ENCODE measurements around the gene TPRKB.
"Not testable (repeated sequence)": the region's sequence is repeated elsewhere in the genome, so short reads cannot be mapped to it uniquely, and the experiment has no call there.

Gene TPRKB

GRCh38 chr2:73736855-73737779, at the start of gene TPRKB:
TSS of gene TPRKB (minus strand) at chr2:73737345. CDS start at chr2:73734569, 2,776 bp downstream.
- peak; percentile 89 for DNase-seq (ENCODE audit: low read depth)

- not testable (repeated sequence) for DNase-seq (ENCODE audit: low read depth)
Observed at GRCh38 chr2:73783883-73784282, 46.7 kb upstream of the TPRKB start, which contains the start of gene C2orf78. TSS of gene C2orf78 (plus strand) at chr2:73784183. CDS start at chr2:73784310, 127 bp downstream.

GRCh38 chr2:73783402-73783801, 46.3 kb upstream of the TPRKB start:
- DNase-seq (ENCODE audit: low read depth): not testable (repeated sequence)

GRCh38 chr2:73780237-73780582, 43.1 kb upstream of the TPRKB start:
- DNase-seq (ENCODE audit: low read depth): no peak

- DNase-seq (ENCODE audit: low read depth): peak; percentile 89
Observed at GRCh38 chr2:73779467-73780236, 42.5 kb upstream of the TPRKB start, which contains the start of gene DUSP11. TSS of gene DUSP11 (minus strand) at chr2:73780103. CDS start at chr2:73779974, 129 bp downstream.

DNA sequence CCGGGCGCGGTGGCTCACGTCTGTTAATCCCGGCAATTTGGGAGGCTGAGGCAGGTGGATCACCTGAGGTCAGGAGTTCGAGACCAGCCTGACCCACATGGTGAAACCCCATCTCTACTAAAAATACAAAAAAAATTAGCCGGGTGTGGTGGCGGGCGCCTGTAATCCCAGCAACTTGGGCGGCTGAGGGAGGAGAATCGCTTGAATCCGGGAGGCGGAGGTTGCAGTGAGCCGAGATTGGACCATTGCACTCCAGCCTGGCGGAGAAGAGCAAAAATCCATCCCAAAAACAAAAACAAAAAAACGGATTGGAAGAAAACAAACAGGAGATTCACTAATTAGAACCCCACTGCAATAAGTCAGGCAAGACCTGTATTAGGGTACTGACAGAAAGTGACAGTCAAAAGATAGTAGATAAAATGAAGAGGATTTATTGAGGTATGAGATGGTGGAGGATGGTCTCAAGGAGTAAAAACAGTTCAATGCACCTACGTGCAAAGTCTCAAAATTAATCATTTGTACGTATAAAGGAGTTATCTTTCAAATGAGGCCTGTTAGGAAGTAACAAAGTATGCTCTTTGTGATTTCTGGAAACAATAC, 41.8 kb upstream of the TPRKB start:
- not testable (repeated sequence) for DNase-seq (ENCODE audit: low read depth)

GRCh38 chr2:73776869-73777519, 39.8 kb upstream of the TPRKB start:
- no peak for DNase-seq (ENCODE audit: low read depth)

GRCh38 chr2:73776381-73776780, 39.2 kb upstream of the TPRKB start:
- no peak for DNase-seq (ENCODE audit: low read depth)

DNA sequence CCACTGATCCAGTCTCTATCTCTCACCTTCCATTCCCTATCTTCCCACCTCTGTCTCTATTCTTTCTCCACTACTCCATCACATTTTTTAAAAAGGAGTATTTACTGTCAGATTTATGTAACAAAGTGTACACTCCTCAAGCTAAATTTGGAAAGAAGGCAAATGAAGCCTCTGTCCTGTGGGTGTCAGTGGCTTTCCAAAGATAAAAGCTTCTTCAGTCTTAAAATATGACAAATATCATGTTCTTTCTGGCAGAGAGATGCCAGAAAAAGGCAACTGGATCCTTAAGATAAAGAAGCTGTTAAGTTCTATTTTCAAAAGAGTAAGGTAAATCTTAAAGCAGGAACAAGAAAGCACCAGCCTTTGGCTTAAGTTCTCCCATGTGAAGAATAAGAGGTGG, 35.7 kb upstream of the TPRKB start:
- no peak for DNase-seq (ENCODE audit: low read depth)

DNA sequence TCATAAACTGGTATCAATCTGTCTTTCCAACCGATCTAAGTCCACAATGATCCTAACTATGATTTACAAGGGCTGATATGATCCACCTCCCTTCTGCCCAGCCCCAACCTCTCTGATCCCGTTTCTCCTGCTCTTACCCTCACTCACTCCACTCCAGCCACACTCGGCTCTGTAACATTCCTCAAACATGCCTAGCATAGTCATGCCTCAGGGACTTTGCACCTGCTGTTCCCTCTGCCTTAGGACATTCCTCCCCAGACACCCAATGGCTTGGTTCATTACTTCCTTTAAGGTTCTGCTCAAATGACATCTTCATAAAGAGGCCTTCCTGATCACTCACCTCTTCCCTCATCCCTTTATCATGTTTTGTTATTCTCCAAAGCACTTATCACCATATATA, 33.6 kb upstream of the TPRKB start:
- no peak for DNase-seq (ENCODE audit: low read depth)

GRCh38 chr2:73766994-73767393, 29.8 kb upstream of the TPRKB start:
- no peak for DNase-seq (ENCODE audit: low read depth)

- no peak for DNase-seq (ENCODE audit: low read depth)
Observed at GRCh38 chr2:73766349-73766748, 29.2 kb upstream of the TPRKB start.

DNA sequence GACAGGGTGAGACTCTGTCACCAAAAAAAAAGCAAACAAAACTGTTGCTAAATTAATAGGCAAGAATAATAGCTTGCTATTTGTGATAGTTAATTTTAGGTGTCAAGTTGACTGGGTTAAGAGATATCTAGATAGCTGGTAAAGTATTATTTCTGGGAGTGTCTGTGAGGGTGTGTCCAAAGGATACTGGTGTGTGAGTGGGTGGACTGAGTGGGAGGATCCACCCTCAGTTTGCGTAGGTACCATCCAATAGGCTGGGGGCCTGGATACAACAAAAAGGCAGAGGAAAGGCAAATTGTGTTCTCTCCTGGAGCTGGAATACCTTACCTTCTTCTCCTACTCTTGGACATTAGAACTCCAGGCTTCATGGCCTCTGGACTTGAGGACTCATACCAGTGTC, 27.8 kb upstream of the TPRKB start:
- DNase-seq (ENCODE audit: low read depth): no peak

GRCh38 chr2:73762571-73762970, 25.4 kb upstream of the TPRKB start:
- DNase-seq (ENCODE audit: low read depth): no peak

GRCh38 chr2:73759904-73760303, 22.8 kb upstream of the TPRKB start:
- DNase-seq (ENCODE audit: low read depth): no peak

DNA sequence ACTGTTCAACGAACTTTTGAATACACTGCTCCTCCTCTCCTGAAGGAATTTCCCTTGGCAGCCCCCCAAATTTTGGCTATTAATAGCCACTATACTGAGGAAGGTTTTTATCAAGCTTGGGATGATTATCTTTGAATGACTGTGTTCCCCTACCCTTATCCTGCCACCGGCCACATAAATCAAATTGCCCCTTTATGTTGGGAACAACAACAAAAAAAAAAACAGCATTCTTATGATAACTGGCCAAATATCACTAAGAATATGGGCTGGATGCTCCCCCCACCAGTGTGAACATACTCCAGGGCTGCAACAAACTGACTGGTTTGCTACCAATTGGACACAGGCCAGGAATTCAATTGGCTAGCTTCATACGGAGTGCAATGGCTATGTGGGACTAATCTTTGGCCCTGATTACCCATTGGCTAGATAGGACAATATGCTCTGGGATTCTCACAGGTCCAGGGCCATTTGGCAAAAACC, 22.2 kb upstream of the TPRKB start:
- no peak for DNase-seq (ENCODE audit: low read depth)

- not testable (repeated sequence) for DNase-seq (ENCODE audit: low read depth)
Observed at GRCh38 chr2:73754332-73754731, 17.2 kb upstream of the TPRKB start.

DNA sequence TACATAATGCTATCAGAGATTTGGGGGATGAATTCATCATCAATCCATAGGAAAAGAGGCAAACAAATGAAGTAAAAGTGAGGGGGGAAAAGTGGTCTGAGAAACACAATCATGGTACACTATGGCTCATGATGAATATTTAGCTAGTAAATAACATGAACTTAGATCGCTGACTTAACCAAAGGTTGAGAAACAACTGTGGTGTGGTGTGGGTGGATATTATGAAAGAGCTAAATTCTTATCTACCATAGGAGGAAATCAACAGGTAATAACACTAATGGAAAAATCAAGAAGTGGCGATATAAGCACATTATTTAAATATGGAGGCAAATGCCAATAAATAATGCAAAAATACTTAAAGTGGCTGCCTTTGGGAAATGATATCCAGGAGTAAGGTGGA, 12.2 kb upstream of the TPRKB start:
- DNase-seq (ENCODE audit: low read depth): no peak

DNA sequence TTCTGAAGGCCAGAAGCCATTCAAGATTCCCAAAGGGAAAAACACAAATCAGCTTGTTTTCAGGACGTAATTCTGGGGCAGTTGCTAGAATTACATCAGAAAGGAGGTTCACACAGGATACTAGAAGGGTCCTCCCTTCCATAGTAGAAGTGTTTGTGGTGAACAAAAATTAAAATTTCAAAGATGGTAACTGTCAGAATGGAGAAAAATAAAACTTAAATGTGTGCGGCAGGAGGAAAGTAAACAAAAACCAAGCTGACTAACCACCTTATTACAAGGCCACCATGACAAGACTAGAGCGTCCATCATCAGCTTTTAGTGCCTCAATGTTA, 9.7 kb upstream of the TPRKB start:
- no peak for DNase-seq (ENCODE audit: low read depth)

GRCh38 chr2:73746015-73746876, 9.1 kb upstream of the TPRKB start:
- DNase-seq (ENCODE audit: low read depth): no peak

DNA sequence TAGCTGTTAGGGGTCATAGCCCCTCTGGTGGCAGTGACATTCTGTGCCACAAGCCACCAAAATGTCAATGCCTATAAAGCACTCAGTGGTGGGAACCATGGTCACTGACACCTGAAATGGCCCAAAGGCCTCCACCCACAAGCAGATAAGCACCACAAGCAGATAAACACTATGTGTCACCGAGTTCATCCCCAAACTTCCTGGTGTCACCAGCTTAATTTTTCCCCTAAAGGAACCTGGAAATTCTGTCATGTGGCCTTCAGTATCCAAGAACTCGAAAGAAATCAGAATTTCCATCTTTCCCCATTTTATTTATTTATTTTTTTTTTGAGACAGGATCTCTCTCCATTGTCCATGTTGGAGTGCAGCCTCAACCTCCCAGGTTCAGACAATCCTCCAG, 3.6 kb upstream of the TPRKB start:
- no peak for DNase-seq (ENCODE audit: low read depth)

Data from stimulated activated CD8-positive, alpha-beta memory T cell treated with anti-CD3 and anti-CD28 coated beads, Interleukin-12 subunit alpha, Interleukin-12 subunit beta, amount 100 ng/mL, for 4 hours (primary cell).